WTC11 (cell line): ENCODE results near the gene ADGRB3. TPM values are rescaled to one million over a fixed set of nuclear protein-coding genes. Genes with fewer than 3 reads are reported as not detected.

Experiments
- ATAC-seq: fragments of 200-7000 bp; cut with Tn5 transposase; 2 replicates; pipeline ENCODE4 v1.10.0; 2021; ENCODE audit warnings: mild to moderate bottlenecking, moderate library complexity
- CTCF ChIA-PET: fragments of 300-600 bp; sonication (Branson Sonifier 250); formaldehyde crosslinking; loops from one replicate; lab custom pipeline; 2021; ENCODE audit warnings: antibody characterized with exemption; lab: Charles Lee
- POLR2A ChIA-PET: fragments of 350-600 bp; sonication (Branson Sonifier 250); formaldehyde crosslinking; loops from one replicate; lab custom pipeline; 2021; ENCODE audit warnings: antibody characterized with exemption; lab: Charles Lee
- DNase-seq: peaks from one replicate; pipeline ENCODE4 v3.0.0; 2021; ENCODE audit warnings: low spot score
- H3K27ac Mint-ChIP-seq: 2 replicates; pipeline ENCODE4 v1.8.0; 2021; ENCODE audit warnings: mixed read lengths
- H3K27me3 Mint-ChIP-seq: 2 replicates; pipeline ENCODE4 v1.8.0; 2021; ENCODE audit warnings: low read depth, mild to moderate bottlenecking, moderate library complexity, mixed read lengths
- H3K36me3 Mint-ChIP-seq: 2 replicates; pipeline ENCODE4 v1.8.0; 2021; ENCODE audit warnings: mixed read lengths
- H3K4me1 Mint-ChIP-seq: 2 replicates; pipeline ENCODE4 v1.8.0; 2022; ENCODE audit warnings: mixed read lengths
- H3K4me3 Mint-ChIP-seq: 2 replicates; pipeline ENCODE4 v1.8.0; 2021; ENCODE audit warnings: mild to moderate bottlenecking, moderate library complexity, mixed read lengths
- H3K9me3 Mint-ChIP-seq: 2 replicates; pipeline ENCODE4 v1.8.0; 2021; ENCODE audit warnings: mixed read lengths
- ATF1 ChIP-seq: sonication (generic); formaldehyde crosslinking; IDR thresholded peaks from 2 replicates; pipeline ENCODE4 v1.8.1; 2023; ENCODE audit warnings: mild to moderate bottlenecking, moderate library complexity, missing genetic modification reagents
- CREB1 ChIP-seq: sonication (generic); formaldehyde crosslinking; IDR thresholded peaks from 2 replicates; pipeline ENCODE4 v1.8.0; 2023; ENCODE audit warnings: mild to moderate bottlenecking, missing genetic modification reagents
- CREM ChIP-seq: sonication (generic); formaldehyde crosslinking; IDR thresholded peaks from 2 replicates; pipeline ENCODE4 v1.8.1; 2022; ENCODE audit warnings: mild to moderate bottlenecking, missing genetic modification reagents, moderate library complexity
- ETV6 ChIP-seq: sonication (generic); formaldehyde crosslinking; IDR thresholded peaks from 2 replicates; pipeline ENCODE4 v1.8.1; 2022; ENCODE audit warnings: mild to moderate bottlenecking, missing genetic modification reagents
- FOXP1 ChIP-seq: sonication (generic); formaldehyde crosslinking; IDR thresholded peaks from 2 replicates; pipeline ENCODE4 v1.8.0; 2022; ENCODE audit warnings: missing genetic modification reagents, mild to moderate bottlenecking, moderate library complexity, borderline replicate concordance
- GTF2I ChIP-seq: fragments of 250-450 bp; sonication (Bioruptor Pico); conservative IDR thresholded peaks from 2 replicates; pipeline ENCODE4 v1.4.0; 2021; ENCODE audit warnings: mild to moderate bottlenecking
- IRF1 ChIP-seq: sonication (generic); formaldehyde crosslinking; IDR thresholded peaks from 2 replicates; pipeline ENCODE4 v1.8.0; 2023; ENCODE audit warnings: missing genetic modification reagents
- JAZF1 ChIP-seq: fragments of 250-450 bp; sonication (Bioruptor Pico); IDR thresholded peaks from 2 replicates; pipeline ENCODE4 v1.9.0; 2021; ENCODE audit warnings: moderate library complexity, mild to moderate bottlenecking, inconsistent platforms
- JUN ChIP-seq: sonication (generic); formaldehyde crosslinking; IDR thresholded peaks from 2 replicates; pipeline ENCODE4 v1.8.0; 2023; ENCODE audit warnings: mild to moderate bottlenecking, missing genetic modification reagents
- MAX ChIP-seq: sonication (generic); formaldehyde crosslinking; IDR thresholded peaks from 2 replicates; pipeline ENCODE4 v1.8.0; 2022; ENCODE audit warnings: mild to moderate bottlenecking, missing genetic modification reagents
- MYBL2 ChIP-seq: sonication (generic); formaldehyde crosslinking; IDR thresholded peaks from 2 replicates; pipeline ENCODE4 v1.8.1; 2023; ENCODE audit warnings: mild to moderate bottlenecking, moderate library complexity, missing genetic modification reagents
- PREB ChIP-seq: sonication (generic); formaldehyde crosslinking; IDR thresholded peaks from 2 replicates; pipeline ENCODE4 v1.8.1; 2022; ENCODE audit warnings: mild to moderate bottlenecking, missing genetic modification reagents, moderate library complexity, borderline replicate concordance
- PRRX2 ChIP-seq: fragments of 250-450 bp; sonication (Bioruptor Pico); IDR thresholded peaks from 2 replicates; pipeline ENCODE4 v1.8.0; 2021; ENCODE audit warnings: mild to moderate bottlenecking
- RELA ChIP-seq: sonication (generic); formaldehyde crosslinking; IDR thresholded peaks from 2 replicates; pipeline ENCODE4 v1.8.1; 2022; ENCODE audit warnings: missing genetic modification reagents, mild to moderate bottlenecking, borderline replicate concordance
- TCF7 ChIP-seq: sonication (generic); formaldehyde crosslinking; IDR thresholded peaks from 2 replicates; pipeline ENCODE4 v1.8.0; 2022; ENCODE audit warnings: mild to moderate bottlenecking, low read depth, missing genetic modification reagents, moderate library complexity
- TEAD1 ChIP-seq: sonication (generic); formaldehyde crosslinking; IDR thresholded peaks from 2 replicates; pipeline ENCODE4 v1.8.0; 2022; ENCODE audit warnings: mild to moderate bottlenecking, missing genetic modification reagents
- USF1 ChIP-seq: sonication (generic); formaldehyde crosslinking; IDR thresholded peaks from 2 replicates; pipeline ENCODE4 v1.8.0; 2022; ENCODE audit warnings: mild to moderate bottlenecking, missing genetic modification reagents
- ZBTB43 ChIP-seq: sonication (generic); formaldehyde crosslinking; IDR thresholded peaks from 2 replicates; pipeline ENCODE4 v1.8.1; 2023; ENCODE audit warnings: mild to moderate bottlenecking, missing genetic modification reagents
- ZNF121 ChIP-seq: sonication (generic); formaldehyde crosslinking; IDR thresholded peaks from 2 replicates; pipeline ENCODE4 v1.8.0; 2023; ENCODE audit warnings: missing genetic modification reagents
- ZNF138 ChIP-seq: sonication (generic); formaldehyde crosslinking; conservative IDR thresholded peaks from 2 replicates; pipeline ENCODE4 v1.8.1; 2022; ENCODE audit warnings: mild to moderate bottlenecking, moderate library complexity, missing genetic modification reagents
- ZNF219 ChIP-seq: sonication (generic); formaldehyde crosslinking; IDR thresholded peaks from 2 replicates; pipeline ENCODE4 v1.8.0; 2023; ENCODE audit warnings: missing genetic modification reagents, mild to moderate bottlenecking, borderline replicate concordance
- ZNF281 ChIP-seq: sonication (generic); formaldehyde crosslinking; IDR thresholded peaks from 2 replicates; pipeline ENCODE4 v1.8.0; 2023; ENCODE audit warnings: mild to moderate bottlenecking, missing genetic modification reagents
- ZNF396 ChIP-seq: fragments of 250-450 bp; sonication (Bioruptor Pico); IDR thresholded peaks from 2 replicates; pipeline ENCODE4 v1.8.0; 2021; ENCODE audit warnings: mild to moderate bottlenecking, moderate library complexity, borderline replicate concordance
- ZNF416 ChIP-seq: fragments of 250-450 bp; sonication (Bioruptor Pico); IDR thresholded peaks from 2 replicates; pipeline ENCODE4 v1.9.0; 2021; ENCODE audit warnings: mild to moderate bottlenecking, inconsistent platforms
- ZNF423 ChIP-seq: fragments of 250-450 bp; sonication (Bioruptor Pico); IDR thresholded peaks from 2 replicates; pipeline ENCODE4 v2.1.2; 2022; ENCODE audit warnings: mild to moderate bottlenecking, moderate library complexity
- total RNA-seq: library from RNA; stranded (reverse); gene quantifications from 3 replicates; pipeline ENCODE4 v1.2.3, GENCODE V29; 2021

Gene ADGRB3
- total RNA-seq, 1 experiment from 2014 or later = 1.9 TPM

GRCh38 chr6:68625998-68626397 lies 9.1 kb upstream of the ADGRB3 start:
- ATAC-seq = no peak
- CTCF ChIA-PET = no interaction called here
- POLR2A ChIA-PET = no interaction called here
- Mint-ChIP-seq H3K4me1 (peaks cover 17% of the 10 kb centered on the region), H3K36me3 (no peaks in the 10 kb centered on the region), H3K27me3 (no peaks in the 10 kb centered on the region), H3K27ac (no peak overlapping the region), H3K9me3 (peaks cover 4% of the 10 kb centered on the region; the same call in 1 of the 2 replicates)
- no peak for DNase-seq
- TF ChIP-seq ZBTB43 (CRISPR knock-in tag) (no peak), ZNF138 (CRISPR knock-in tag) (no peak), MYBL2 (CRISPR knock-in tag) (no peak)
- TF ChIP-seq, all 79 proteins: peak for 0
- no peak overlapping the region for H3K4me3 Mint-ChIP-seq

- POLR2A ChIA-PET = no interaction called here
- no peak for TF ChIP-seq ZNF423 (CRISPR knock-in tag)
- no peak for TF ChIP-seq ZNF138 (CRISPR knock-in tag)
- no peak for TF ChIP-seq PREB (CRISPR knock-in tag)
- TF ChIP-seq ETV6 (CRISPR knock-in tag) = no peak
- TF ChIP-seq PRRX2 = no peak
- no peak for TF ChIP-seq CREM
- TF ChIP-seq ZNF121 (CRISPR knock-in tag) = no peak
- TF ChIP-seq USF1 (CRISPR knock-in tag) = no peak
- TF ChIP-seq ZNF219 = no peak
- no peak for TF ChIP-seq MAX (CRISPR knock-in tag)
- TF ChIP-seq ZNF396 (CRISPR knock-in tag) = no peak
- TF ChIP-seq ZNF281 = no peak
- TF ChIP-seq TEAD1 = no peak
- TF ChIP-seq, all 79 proteins: peak for 0
- peaks cover 6% of the 10 kb centered on the region for H3K27me3 Mint-ChIP-seq
- CTCF ChIA-PET = interaction anchor here (1.0 to 1.2 kb wide), 2 partner anchors 56 to 285 kb away, joined by 4 to 9 read pairs; no protein-coding TSS in a partner anchor
- H3K36me3 Mint-ChIP-seq = no peaks in the 10 kb centered on the region
- peaks cover 4% of the 10 kb centered on the region; the same call in 1 of the 2 replicates for H3K9me3 Mint-ChIP-seq
- peak overlapping the region; percentile 0; the same call in 1 of the 2 replicates for H3K27ac Mint-ChIP-seq
- ATAC-seq (peak; percentile 84), DNase-seq (no peak)
- no peak overlapping the region for H3K4me3 Mint-ChIP-seq
- peaks cover 19% of the 10 kb centered on the region for H3K4me1 Mint-ChIP-seq
Measured at GRCh38 chr6:68628161-68628560, 6.9 kb upstream of the ADGRB3 start.

GRCh38 chr6:68632734-68633133 lies 2.3 kb upstream of the ADGRB3 start:
- ChIA-PET POLR2A (no interaction called here), CTCF (no interaction called here)
- H3K4me3 Mint-ChIP-seq = no peak overlapping the region
- peaks cover 35% of the 10 kb centered on the region for H3K4me1 Mint-ChIP-seq
- no peak for DNase-seq
- no peak overlapping the region for H3K27ac Mint-ChIP-seq
- no peaks in the 10 kb centered on the region for H3K36me3 Mint-ChIP-seq
- peaks cover 4% of the 10 kb centered on the region; the same call in 1 of the 2 replicates for H3K9me3 Mint-ChIP-seq
- peaks cover 43% of the 10 kb centered on the region for H3K27me3 Mint-ChIP-seq
- ATAC-seq = no peak
- TF ChIP-seq CREM (no peak), ZNF423 (CRISPR knock-in tag) (no peak), TCF7 (no peak), IRF1 (CRISPR knock-in tag) (no peak), CREB1 (CRISPR knock-in tag) (no peak), JUN (CRISPR knock-in tag) (no peak), TEAD1 (no peak), PREB (CRISPR knock-in tag) (no peak), FOXP1 (CRISPR knock-in tag) (no peak), RELA (CRISPR knock-in tag) (no peak), PRRX2 (no peak), JAZF1 (CRISPR knock-in tag) (no peak), ZNF416 (CRISPR knock-in tag) (no peak), ATF1 (CRISPR knock-in tag) (no peak), GTF2I (CRISPR knock-in tag) (no peak)
